Activated CD4-positive, alpha-beta T cell treated with anti-CD3 and anti-CD28 coated beads for 1 hour (primary cell): ENCODE measurements around the gene GMDS.

Experiments used
- DNase-seq: peaks from one replicate; pipeline ENCODE4 v3.0.0-alpha.2; 2020

GMDS gene

GRCh38 chr6:2173203-2173961 is 72.0 kb downstream of the GMDS start:
- no peak for DNase-seq

GRCh38 chr6:2171728-2172127 is 73.7 kb downstream of the GMDS start:
- no peak for DNase-seq

GRCh38 chr6:2168480-2168879 is 76.9 kb downstream of the GMDS start:
- DNase-seq, result no peak

GRCh38 chr6:2166717-2167116 is 78.7 kb downstream of the GMDS start:
- no peak for DNase-seq

- no peak for DNase-seq
Observed at GRCh38 chr6:2165286-2165685, 80.1 kb downstream of the GMDS start.

- no peak for DNase-seq
Observed at GRCh38 chr6:2164481-2164880, 80.9 kb downstream of the GMDS start.

GRCh38 chr6:2162079-2162445 is 83.3 kb downstream of the GMDS start:
- DNase-seq, result no peak

- no peak for DNase-seq
Observed at GRCh38 chr6:2158596-2159271, 86.7 kb downstream of the GMDS start.

- DNase-seq, result no peak
Observed at GRCh38 chr6:2157441-2158127, 87.8 kb downstream of the GMDS start.

- no peak for DNase-seq
Observed at GRCh38 chr6:2155206-2155605, 90.2 kb downstream of the GMDS start.

GRCh38 chr6:2149361-2150006 is 95.9 kb downstream of the GMDS start:
- DNase-seq, result no peak

- DNase-seq, result no peak
Observed at GRCh38 chr6:2148748-2149147, 96.7 kb downstream of the GMDS start.

GRCh38 chr6:2147766-2148448 is 97.5 kb downstream of the GMDS start:
- DNase-seq, result no peak

GRCh38 chr6:2147261-2147660 is 98.1 kb downstream of the GMDS start:
- no peak for DNase-seq

GRCh38 chr6:2144210-2144609 is 101.2 kb downstream of the GMDS start:
- no peak for DNase-seq

- no peak for DNase-seq
Observed at GRCh38 chr6:2141644-2142290, 103.6 kb downstream of the GMDS start.

GRCh38 chr6:2140438-2141128 is 104.8 kb downstream of the GMDS start:
- no peak for DNase-seq

GRCh38 chr6:2135401-2135800 is 110.0 kb downstream of the GMDS start:
- DNase-seq, result no peak

GRCh38 chr6:2134554-2134953 is 110.9 kb downstream of the GMDS start:
- DNase-seq, result no peak

GRCh38 chr6:2133716-2134310 is 111.6 kb downstream of the GMDS start:
- DNase-seq, result no peak

GRCh38 chr6:2132916-2133315 is 112.5 kb downstream of the GMDS start:
- DNase-seq, result no peak
